Measurements from ENCODE around the gene RNF186. TPM values are rescaled to one million over a fixed set of nuclear protein-coding genes. Genes with fewer than 3 reads are reported as not detected.

The RNF186 gene
- polyA plus RNA-seq, 1 donor from 2014 or later: not detected

- Histone ChIP-seq H3K27me3 (ENCODE audit: insufficient read depth, low read depth, low read length) (no peaks in the 10 kb centered on the region), H2AFZ (ENCODE audit: low read depth, low read length) (no peak overlapping the region), H3K9me3 (ENCODE audit: low read length) (no peaks in the 10 kb centered on the region), H4K20me1 (ENCODE audit: insufficient read depth) (no peaks in the 10 kb centered on the region), H3K9ac (ENCODE audit: low read length) (no peak overlapping the region), H3K4me2 (ENCODE audit: low read length) (no peak overlapping the region), H3K9me2 (ENCODE audit: insufficient read depth, low read length) (no peaks in the 10 kb centered on the region), H3K4me3 (ENCODE audit: low read length) (no peak overlapping the region), H3F3A (ENCODE audit: insufficient read depth, low read length, poor library complexity, severe bottlenecking) (no peaks in the 10 kb centered on the region), H3K27ac (ENCODE audit: low read length) (no peak overlapping the region), H3K36me3 (ENCODE audit: insufficient read depth, low read length) (no peaks in the 10 kb centered on the region), H3K79me2 (replicated peaks; ENCODE audit: insufficient read depth, low read length) (no peaks in the 10 kb centered on the region)
- TF ChIP-seq MXI1 (conservative IDR thresholded peaks at IDR 0.05; ENCODE audit: poor library complexity, severe bottlenecking): no peak
- no peak for TF ChIP-seq RAD21 (conservative IDR thresholded peaks at IDR 0.05)
- no peak for TF ChIP-seq EZH2 (IDR thresholded peaks at IDR 0.05; ENCODE audit: borderline replicate concordance, insufficient read depth, low read length, poor library complexity, severe bottlenecking)
- TF ChIP-seq POLR2AphosphoS5 (IDR thresholded peaks at IDR 0.05): no peak
- no peak for TF ChIP-seq CTCF (IDR thresholded peaks at IDR 0.05; ENCODE audit: poor library complexity, severe bottlenecking)
- no peak for TF ChIP-seq TAF1 (IDR thresholded peaks at IDR 0.05; ENCODE audit: low read depth)
- no peak for TF ChIP-seq REST (IDR thresholded peaks at IDR 0.05; ENCODE audit: borderline replicate concordance)
Measured at GRCh38 chr1:19837866-19838265, 22.8 kb upstream of the RNF186 start.

GRCh38 chr1:19835578-19835977, 20.5 kb upstream of the RNF186 start:
- no peaks in the 10 kb centered on the region for H3K36me3 ChIP-seq (ENCODE audit: insufficient read depth, low read length)
- no peaks in the 10 kb centered on the region for H3K27me3 ChIP-seq (ENCODE audit: insufficient read depth, low read depth, low read length)
- no peaks in the 10 kb centered on the region for H4K20me1 ChIP-seq (ENCODE audit: insufficient read depth)
- no peak overlapping the region for H3K9ac ChIP-seq (ENCODE audit: low read length)
- no peak overlapping the region for H3K4me3 ChIP-seq (ENCODE audit: low read length)
- H3K9me3 ChIP-seq (ENCODE audit: low read length): no peaks in the 10 kb centered on the region
- H3F3A ChIP-seq (ENCODE audit: insufficient read depth, low read length, poor library complexity, severe bottlenecking): no peaks in the 10 kb centered on the region
- no peak overlapping the region for H3K4me2 ChIP-seq (ENCODE audit: low read length)
- no peak for TF ChIP-seq REST (IDR thresholded peaks at IDR 0.05; ENCODE audit: borderline replicate concordance)
- no peak for TF ChIP-seq POLR2AphosphoS5 (IDR thresholded peaks at IDR 0.05)
- TF ChIP-seq TAF1 (IDR thresholded peaks at IDR 0.05; ENCODE audit: low read depth): no peak
- TF ChIP-seq EP300 (conservative IDR thresholded peaks at IDR 0.05; ENCODE audit: poor library complexity, severe bottlenecking): no peak
- TF ChIP-seq MXI1 (conservative IDR thresholded peaks at IDR 0.05; ENCODE audit: poor library complexity, severe bottlenecking): no peak
- TF ChIP-seq EZH2 (IDR thresholded peaks at IDR 0.05; ENCODE audit: borderline replicate concordance, insufficient read depth, low read length, poor library complexity, severe bottlenecking): no peak
- no peak for TF ChIP-seq CTCF (IDR thresholded peaks at IDR 0.05; ENCODE audit: poor library complexity, severe bottlenecking)
- TF ChIP-seq RAD21 (conservative IDR thresholded peaks at IDR 0.05): no peak
- no peak for TF ChIP-seq SMC3 (conservative IDR thresholded peaks at IDR 0.05; ENCODE audit: poor library complexity)
- H3K27ac ChIP-seq (ENCODE audit: low read length): no peak overlapping the region
- no peak overlapping the region for H2AFZ ChIP-seq (ENCODE audit: low read depth, low read length)
- H3K79me2 ChIP-seq (replicated peaks; ENCODE audit: insufficient read depth, low read length): no peaks in the 10 kb centered on the region
- H3K9me2 ChIP-seq (ENCODE audit: insufficient read depth, low read length): no peaks in the 10 kb centered on the region

Data from neural cell (in vitro differentiated cells).